ENCODE results near the gene RNASEH2C.
A peak's percentile ranks its signal among the peaks of the same experiment; 100 is the strongest.
"Not testable (repeated sequence)": the region's sequence is repeated elsewhere in the genome, so short reads cannot be mapped to it uniquely, and the experiment has no call there.

RNASEH2C gene

DNA sequence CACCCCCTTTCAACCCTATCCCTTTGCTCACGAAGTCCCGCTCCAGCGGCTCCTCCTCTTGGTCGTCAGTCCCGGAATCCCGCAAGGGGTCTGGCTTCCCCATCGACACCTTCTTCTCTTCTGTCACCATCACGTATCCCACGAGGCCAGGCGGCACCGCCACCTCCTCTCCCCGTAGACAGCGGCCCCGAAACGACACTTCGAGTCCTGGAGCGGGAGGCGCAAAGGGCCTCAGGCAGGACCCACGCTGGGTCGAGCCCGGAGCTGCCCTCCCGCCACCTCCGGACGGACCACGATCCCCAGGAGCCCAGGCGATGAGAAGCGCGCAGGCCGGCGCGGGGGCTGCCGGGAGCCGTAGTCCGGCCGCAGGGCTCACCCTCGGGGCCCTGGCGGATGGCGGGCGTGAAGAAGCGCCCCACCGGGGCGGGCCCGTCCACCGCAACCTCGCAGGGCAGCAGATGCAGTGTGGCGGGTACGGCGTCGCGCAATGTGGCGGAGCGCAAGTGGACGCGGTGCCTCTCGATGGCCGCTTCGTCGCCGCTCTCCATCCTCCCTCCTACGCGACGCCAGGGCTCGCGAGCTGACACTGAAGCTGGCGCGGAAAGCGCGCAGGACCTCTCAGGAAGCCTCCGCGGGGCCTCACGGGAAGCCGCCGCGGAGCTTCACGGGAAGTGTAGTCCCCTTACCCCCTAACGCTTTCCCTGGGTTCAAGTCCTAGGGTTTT is at the start of gene RNASEH2C:
TSS of gene RNASEH2C (minus strand) at position 588 of the 724 bp plus-strand sequence. CDS start at position 548, 40 bp downstream.
- DNase-seq = peak; percentile 75 to 83

DNA sequence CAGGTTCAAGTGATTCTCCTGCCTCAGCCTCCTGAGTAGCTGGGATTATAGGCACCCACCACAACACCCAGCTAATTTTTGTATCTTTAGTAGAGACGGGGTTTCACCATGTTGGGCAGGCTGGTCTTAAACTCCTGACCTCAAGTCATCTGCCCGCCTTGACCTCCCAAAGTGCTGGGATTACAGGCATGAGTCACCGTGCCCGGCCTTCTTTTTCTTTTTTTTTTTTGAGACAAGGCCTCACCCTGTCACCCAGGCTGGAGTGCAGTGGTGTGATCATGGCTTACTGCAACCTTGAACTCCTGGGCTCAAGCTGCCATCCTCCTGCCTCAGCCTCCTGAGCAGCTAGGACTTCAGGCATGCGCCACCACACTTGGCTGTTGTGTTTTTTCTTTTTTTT is 47.2 kb upstream of the RNASEH2C start:
- not testable (repeated sequence) for DNase-seq

GRCh38 chr11:65767406-65767805 is 46.8 kb upstream of the RNASEH2C start:
- no peak for DNase-seq

DNA sequence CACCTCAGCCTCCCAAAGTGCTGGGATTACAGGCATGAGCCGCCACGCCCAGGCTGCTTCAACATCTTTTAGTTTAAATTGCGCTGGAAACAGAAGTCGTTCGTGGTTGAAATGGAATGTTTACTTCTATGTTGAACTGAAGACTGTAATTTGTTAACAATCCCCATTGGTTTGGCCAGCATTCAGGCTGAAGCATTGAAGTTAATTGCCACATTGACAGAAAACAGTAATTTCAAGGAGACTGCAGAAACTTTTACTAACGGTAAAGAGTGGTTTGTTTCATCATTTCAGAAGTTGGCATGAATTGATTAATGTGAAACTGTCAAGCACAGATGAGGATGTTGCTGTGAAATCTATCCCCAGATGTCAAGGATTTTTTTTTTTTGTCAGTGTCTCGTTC is 45.9 kb upstream of the RNASEH2C start:
- peak; percentile 6 to 14 for DNase-seq

- no peak for DNase-seq
These were observed 43.8 kb upstream of the RNASEH2C start for GRCh38 chr11:65764434-65764833.

DNA sequence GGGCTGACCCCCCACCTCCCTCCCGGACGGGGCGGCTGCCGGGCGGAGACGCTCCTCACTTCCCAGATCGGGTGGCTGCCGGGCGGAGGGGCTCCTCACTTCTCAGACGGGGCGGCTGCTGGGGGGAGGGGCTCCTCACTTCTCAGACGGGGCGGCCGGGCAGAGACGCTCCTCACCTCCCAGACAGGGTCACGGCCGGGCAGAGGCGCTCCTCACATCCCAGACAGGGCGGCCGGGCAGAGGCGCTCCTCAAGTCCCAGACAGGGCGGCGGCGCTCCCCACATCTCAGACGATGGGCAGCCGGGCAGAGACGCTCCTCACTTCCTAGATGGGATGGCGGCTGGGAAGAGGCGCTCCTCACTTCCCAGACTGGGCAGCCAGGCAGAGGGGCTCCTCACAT is 42.2 kb upstream of the RNASEH2C start:
- DNase-seq = not testable (repeated sequence)

- not testable (repeated sequence) for DNase-seq
These were observed 41.6 kb upstream of the RNASEH2C start for GRCh38 chr11:65762169-65762568.

DNA sequence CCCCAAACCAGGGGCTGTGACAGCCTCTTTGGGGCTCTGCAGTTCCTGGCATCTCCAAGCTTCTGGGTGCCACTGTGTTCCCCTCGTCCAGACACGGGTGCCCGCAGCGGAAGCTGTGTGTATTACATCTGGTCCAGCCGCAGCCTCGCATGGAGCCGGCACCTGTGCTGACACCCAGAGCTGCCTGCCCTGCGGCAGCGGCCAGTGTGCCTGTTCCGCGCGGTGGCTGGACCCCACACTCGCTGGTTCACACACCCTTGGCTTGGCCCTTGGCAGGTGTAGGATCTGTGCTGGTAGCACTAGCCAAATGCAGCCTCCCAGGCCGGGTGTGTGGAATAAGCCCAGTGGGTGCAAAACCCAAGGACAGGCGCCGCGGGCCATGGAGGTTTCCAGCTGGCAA is 24.5 kb upstream of the RNASEH2C start:
- no peak for DNase-seq

DNA sequence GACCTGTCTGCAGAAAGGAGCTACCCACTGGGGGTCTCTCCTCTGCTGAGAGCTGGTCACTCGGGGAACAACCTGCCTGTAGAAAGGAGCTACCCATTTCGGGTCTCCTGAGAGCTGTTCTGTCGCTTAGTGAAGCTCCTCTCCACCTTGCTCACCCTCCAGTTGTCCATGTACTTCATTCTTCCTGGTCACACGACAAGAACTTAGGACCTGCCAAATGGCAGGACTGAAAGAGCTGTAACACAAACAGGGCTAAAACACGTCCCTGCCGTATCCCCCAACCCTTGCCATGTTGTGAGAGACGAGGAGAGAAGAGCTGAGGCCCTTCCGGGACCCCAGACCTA is 24.1 kb upstream of the RNASEH2C start:
- DNase-seq = no peak

DNA sequence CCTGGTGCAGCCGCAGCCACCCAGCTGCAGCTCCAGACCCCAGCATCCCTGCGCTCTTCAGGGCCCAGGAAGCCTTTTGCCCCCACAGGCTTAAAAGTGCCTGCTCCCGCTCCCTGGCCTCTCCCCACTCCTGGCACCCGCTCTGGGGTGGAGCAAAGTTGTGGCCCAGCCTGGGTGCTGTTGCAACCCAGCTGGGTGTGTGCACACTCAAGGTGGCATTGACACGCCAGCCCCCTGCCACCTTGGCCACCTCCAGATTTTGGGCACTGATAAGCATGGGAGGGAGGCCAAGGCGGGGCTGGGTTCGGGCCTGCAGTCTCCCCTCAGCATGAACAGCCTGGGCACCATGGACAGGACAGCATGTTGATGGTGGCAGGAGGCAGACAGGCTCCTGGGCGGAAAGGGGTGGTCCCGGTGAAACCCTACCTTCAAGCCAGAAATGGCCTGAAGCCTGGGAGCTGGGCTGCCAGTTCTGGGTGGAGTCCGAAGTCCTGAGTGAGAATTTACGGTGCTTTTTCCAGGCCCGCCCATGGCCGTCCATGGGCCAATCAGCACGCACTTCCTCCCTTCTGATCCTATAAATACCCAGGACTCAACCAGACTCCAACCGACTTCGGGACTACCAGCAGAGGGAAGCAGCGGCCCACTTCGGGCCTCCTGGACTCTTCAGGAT is 23.6 kb upstream of the RNASEH2C start:
- DNase-seq = peak in 1 of 2 experiments; percentile 3

GRCh38 chr11:65743681-65744025 is 23.1 kb upstream of the RNASEH2C start:
- no peak for DNase-seq

DNA sequence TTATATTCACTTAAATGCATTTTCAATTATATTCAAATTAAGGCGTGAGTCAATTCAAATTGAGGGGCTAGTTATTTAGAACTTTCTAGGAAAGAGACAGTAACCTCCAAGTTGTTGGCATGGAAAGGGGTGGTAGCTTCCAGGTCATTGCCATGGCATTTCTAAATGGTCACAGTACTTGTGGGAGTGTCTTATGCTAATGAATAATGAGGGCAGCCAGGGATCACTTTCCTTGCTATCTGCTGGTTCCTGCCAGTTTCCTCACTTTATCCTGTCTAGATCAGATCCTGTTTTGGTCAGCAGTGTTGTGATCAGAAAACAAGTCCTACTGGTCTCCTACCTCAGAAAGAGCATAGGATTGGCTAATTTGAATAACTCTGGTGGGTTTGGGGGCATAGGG is 21.8 kb upstream of the RNASEH2C start:
- DNase-seq = no peak

GRCh38 chr11:65741185-65741584 is 20.6 kb upstream of the RNASEH2C start:
- no peak for DNase-seq

GRCh38 chr11:65739022-65739421 is 18.4 kb upstream of the RNASEH2C start:
- DNase-seq = no peak

DNA sequence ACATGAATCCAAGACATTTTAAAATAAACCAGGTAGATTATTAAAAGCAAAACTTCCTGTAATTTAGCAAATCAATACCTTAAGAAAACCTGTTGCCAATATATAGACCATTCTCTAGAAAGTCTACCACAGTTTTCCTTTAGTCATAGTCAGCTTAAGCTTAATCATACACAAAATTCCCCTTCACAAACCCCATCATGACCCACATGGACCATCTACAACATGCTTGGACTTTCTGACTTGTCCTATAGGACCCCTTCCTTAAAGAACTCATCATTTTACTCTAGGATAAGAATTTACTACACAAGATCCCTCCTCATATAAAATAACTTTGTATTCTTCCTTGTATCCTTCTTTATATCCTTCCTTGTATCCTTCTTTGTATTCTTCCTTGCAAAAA is 16.2 kb upstream of the RNASEH2C start:
- DNase-seq = no peak

- not testable (repeated sequence) for DNase-seq
These were observed 14.5 kb upstream of the RNASEH2C start for GRCh38 chr11:65735111-65735510.

DNA sequence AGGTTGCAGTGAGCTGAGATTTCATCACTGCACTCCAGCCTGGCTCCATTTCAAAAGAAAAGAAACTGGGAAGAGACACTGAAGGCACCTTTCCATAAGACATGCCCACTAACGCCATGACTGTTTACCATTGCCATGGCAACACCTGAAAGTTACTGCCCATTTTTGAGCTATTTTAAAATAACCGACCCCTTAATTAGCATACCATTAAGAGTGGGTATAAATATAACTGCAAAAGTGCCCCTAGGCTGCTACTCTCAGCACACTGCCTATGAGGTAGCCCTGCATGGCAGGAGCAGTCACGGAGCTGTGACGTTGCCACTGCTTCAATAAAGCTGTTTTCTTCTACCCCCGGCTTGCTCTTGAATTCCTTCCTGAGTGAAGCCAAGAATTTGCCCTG is 9.9 kb upstream of the RNASEH2C start:
- DNase-seq = no peak

DNA sequence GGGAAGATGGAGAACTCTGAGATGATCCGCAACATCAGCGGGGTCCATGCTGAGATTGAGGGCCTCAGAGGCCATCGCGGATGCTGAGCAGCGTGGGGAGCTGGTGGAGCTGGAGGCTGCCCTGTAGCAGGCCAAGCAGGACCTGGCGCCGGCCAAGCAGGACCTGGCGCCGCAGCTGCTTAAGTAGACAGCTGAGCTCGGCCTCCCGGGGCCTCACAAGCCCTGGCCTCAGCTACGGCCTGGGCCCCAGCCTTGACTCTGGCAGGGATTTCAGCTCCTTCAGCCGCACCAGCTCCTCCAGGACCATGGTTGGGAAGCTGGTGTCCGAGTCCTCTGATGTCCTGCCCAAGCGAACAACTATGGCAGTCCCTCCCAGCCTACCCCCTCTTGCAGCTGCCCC is 7.3 kb upstream of the RNASEH2C start:
- DNase-seq = no peak

GRCh38 chr11:65726660-65727059 is 6.1 kb upstream of the RNASEH2C start:
- no peak for DNase-seq

- DNase-seq = no peak
These were observed 1.7 kb upstream of the RNASEH2C start for GRCh38 chr11:65722261-65722660.

DNA sequence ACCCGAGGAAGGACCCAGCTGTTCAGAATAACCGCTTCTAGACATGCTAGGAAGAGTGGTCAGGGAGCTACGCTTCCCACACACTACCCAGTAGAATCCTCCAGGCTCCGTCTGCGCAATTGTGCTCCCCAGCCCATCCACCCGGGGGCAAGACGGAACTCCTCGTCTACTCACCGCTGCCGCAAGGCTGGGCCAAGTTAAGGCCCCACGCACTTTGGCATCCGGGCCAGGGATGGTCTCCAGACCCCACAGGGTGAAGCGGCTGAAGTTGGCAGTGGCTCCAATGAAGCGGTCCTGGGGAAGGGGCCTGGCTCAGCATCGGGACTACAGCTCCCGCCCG is 757 bp downstream of the RNASEH2C start:
- DNase-seq = peak; percentile 35 to 55

DNA sequence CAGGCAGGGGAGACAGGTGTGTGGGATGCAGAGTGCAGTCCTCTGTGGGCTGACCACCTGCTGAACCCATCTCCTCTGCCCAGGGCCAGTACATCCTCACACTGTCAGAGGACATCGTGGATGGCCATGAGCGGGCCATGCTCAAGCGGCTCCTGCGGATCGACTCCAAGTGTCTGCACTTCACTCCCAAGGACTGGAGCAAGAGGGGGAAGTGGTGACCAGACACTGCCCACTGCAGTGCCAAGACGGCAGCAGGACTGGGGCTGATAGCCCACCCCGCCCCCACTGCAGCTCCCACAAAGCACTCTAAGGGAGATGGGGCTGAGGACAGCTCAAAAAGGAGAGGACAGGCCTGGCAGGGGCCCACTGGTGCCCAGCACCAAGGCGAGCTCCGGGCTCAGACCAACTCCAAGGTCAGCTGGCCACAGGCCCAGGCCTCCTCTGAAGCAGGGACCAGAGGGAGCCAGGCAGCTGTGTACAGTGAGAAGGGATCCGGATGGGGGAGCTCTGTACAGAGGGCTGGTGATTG is 1.6 kb downstream of the RNASEH2C start:
- no peak for DNase-seq

GRCh38 chr11:65718531-65718930 is 2.1 kb downstream of the RNASEH2C start:
- DNase-seq = no peak

DNA sequence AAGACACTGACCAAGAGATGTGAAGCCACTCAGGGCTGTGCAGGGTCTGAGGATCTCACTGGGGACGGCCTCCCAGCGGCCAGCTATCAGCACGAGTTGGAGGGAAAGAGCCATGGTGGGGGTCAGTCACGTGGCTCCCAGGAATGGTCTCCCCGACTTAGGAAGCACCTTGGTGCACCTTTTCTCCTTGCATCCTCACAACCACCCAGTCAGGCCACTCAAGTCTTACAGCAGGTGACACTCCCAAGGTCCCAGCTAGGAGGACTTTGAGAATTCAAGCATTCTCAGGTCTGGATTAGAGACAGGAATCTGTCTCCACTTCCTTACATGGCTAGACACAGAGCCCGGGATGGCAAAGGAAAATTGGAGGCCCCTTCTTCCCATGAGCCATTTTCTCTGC is 2.7 kb downstream of the RNASEH2C start:
- no peak for DNase-seq
